Stimulated activated CD8-positive, alpha-beta memory T cell treated with anti-CD3 and anti-CD28 coated beads, Interleukin-15, amount 100 ng/mL, for 24 hours (primary cell): ENCODE data around the gene PCIF1.

Experiments
- DNase-seq: peaks from one replicate; pipeline ENCODE4 v3.0.0-alpha.2; 2020; ENCODE audit warnings: low read depth

The PCIF1 gene

DNA sequence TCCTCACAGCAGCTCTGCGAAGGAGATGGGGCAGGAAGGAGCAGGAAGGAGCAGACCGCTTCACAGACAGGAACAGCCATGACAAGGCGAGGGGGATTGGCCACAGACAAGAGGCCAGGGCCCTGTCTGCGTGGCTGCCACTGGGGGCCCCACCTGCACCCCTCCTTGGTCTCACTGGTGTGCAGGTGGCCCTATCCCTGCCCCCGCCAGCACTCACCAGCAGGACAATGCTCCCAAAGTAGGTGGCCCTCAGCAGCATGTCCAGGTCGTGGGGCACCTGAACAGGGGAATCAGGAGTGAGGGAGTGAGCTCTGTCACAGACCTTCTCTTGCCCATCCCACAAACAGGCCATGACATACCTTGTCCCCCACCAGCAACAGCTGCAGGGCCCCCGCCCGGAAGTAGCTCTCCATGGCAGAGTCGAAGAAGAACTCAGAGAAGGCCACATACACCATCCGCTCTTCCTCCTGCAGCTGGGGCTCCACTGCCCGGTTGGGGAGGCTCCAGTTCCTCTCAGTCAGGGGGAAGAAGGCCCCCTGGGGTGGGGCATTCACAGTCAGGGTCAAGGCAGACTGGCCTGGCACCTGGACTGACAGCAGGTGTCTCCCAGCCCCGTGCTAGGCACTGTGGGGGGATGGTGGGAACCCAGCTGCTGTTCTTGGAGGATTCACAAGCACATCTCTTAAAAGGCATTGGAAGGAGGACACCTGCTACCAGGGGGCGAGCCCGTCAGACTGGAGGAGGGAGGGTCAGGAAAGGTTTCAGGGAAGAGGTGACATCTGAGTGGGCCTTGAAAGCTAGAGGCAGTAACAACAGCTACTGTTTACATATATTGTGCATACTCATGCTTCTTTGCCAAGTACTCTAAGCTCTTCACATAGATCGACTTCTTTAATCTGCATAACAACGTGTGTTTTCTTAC, 29.6 kb upstream of the PCIF1 start:
- DNase-seq: no peak

DNA sequence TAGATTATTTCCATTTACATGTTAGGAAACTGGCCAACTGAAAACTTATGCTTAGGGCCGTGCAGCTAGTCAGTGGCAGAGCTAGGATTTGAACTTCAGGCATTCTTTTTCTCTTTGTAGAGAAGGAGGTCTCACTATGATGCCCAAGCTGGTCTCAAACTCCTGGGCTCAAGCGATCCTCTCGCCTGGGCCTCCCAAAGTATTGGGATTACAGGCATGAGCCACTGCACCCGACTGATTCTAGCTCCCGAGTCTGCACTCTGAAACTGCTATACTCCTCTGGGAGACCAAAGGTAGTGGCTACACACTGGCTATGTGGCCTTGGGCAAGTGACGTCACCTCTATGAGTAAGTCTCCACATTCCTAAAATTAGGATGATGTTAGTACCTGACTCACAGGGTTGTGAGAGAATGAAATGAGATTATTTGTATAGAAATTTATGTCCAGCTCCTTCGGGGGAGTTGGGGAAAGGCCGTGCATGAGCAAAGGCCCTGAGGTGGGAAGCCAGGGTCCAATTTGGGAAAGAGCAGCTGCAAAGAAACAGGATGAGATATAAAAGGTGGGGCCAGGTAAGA, 28.9 kb upstream of the PCIF1 start:
- no peak for DNase-seq

DNA sequence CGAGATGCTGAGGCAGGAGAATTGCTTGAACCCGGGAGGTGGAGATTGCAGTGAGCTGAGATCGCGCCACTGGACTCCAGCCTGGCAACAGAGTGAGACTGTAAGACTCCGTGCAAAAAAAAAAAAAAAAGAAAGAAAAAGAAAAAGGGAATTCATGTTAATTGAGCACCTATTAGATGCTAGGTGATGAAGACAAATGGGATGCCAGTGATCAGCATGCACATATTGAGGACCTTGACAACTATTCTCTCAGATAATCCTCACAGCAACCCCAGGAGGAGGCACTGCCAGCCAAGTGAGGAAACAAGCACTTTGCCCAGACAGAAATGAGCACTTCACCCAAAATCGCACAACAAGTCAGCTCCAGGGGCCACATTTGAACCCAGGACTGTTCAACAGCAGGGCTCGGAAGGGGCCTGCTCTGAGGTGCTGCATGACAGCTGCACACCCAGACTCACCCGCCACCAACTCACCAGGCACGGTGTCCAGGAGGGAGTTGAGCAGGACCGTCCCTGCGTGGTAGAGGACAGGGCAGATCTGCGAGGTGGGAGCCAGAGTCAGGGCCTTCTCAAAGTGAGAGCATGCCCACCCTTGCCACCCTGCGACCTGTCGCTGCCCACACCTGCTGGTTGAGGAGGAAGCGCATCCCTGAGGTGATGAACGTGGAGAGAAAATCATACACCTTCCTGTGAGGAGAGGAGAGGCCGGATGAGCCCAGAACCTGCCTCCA, 27.1 kb upstream of the PCIF1 start:
- DNase-seq: no peak

DNA sequence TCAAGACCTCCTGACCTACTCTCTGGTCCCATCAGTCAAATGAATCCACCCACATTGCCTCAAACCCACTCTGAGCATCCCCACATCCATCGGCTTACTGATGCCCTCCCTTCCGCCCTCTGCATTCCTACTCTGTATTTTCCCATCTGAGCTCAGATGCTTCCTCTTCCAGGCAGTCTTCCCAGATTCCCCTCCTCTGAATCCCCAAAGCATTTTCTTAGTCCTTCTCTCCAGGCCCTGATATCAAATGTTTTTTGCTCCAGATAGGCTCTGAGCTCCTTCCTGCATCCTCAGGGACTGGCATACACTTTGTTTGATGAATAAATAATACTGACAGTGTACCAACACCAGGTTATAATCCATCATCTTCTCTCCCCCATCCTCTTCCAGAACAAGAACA, 26.4 kb upstream of the PCIF1 start:
- DNase-seq: no peak

DNA sequence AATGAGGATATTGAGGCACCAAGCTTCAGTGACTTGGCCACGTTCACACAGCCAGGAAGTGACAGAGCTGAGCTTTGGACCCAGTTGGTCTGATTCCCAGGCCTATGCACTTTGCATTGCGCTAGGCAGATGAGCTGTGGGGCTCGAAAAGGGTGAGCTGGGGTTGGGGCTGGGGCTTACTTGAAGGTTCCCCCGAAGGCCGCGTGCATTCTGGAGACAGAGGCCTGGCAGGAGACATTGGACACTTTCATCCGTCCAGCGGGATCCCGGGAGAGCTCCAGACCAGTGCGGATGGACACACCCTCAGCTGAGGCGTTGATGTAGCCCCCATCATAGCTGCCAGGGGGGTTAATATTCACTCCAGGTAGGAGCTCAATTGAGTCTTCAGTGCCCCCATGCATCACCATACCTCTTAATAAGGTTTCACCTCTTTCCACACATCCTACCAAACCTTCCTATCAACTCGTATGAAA, 25.1 kb upstream of the PCIF1 start:
- no peak for DNase-seq

DNA sequence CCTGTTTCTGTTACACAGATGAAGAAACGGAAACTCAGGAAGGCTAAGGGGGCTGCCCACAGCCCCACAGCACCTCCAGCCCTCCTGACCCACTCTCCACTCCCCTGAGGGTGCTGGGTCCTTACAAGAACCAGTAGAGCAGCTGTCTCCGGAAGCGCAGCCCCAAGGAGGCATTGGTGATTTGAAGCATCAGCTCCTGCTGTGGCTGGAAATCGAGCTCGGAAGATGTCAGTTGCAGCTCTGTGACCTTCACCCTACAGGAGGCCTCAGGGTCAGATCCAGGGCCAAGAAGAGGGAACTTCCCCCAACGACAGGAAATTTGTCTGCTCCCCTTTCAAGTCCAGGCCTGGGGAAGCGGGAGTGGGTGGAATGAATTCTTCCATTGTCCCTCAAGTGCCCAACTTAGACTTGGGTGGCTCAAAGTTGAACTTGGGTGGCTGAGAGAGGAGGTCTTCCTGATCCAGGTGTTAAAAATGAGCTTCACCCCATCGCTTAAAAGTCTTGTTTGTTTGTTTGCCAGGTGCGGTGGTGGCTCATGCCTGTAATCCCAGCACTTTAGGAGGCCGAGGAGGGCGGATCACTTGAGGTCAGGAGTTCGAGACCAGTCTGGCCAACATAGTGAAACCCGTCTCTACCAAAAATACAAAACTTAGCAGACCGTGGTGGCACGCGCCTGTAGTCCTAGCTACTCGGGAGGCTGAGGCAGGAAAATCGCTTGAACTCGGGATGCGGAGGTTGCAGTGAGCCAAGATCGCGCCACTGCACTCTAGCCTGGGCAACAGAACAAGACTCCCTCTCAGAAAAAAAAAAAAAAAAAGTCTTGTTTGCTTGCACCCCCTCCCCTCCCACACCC, 24.4 kb upstream of the PCIF1 start:
- no peak for DNase-seq

DNA sequence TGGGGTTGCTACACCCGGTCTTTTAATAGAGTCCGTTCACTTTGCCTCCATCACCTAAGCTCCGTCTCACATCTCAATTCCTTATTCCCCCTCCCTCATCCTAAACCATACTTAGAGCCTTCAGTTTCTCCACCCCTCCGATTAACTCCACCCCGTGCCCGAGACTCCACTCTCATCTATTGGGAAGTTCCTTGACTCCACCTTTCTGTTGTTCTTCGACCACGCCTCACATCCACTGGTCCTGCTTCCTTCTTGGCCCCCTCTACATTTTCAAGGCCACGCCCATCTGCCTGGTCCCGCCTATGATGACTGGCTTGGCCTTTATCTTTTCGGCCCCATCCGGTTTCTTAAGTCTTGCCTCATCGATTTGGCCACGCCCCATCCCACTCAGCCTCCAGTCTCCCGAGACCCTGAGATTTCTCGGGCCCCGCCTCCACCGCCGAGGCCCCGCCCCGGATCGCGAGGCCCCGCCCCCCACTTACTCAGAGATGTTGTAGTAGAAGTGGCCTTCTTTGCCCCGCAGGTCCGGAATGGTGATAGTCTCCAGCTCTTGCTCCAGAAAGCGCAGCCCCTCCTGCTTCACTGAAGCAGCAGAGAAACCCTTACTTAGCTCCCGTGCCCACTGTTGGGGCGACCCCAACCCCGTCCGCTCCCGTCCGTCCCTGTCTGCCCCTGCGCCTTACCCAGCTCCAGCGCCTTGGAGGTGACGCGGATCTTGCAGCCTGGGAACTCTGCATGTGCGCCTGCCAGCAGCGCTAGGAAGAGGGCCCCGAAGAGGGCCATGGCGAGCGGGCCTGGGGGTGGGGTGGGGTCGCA, 23.6 kb upstream of the PCIF1 start:
- DNase-seq: peak; percentile 92

DNA sequence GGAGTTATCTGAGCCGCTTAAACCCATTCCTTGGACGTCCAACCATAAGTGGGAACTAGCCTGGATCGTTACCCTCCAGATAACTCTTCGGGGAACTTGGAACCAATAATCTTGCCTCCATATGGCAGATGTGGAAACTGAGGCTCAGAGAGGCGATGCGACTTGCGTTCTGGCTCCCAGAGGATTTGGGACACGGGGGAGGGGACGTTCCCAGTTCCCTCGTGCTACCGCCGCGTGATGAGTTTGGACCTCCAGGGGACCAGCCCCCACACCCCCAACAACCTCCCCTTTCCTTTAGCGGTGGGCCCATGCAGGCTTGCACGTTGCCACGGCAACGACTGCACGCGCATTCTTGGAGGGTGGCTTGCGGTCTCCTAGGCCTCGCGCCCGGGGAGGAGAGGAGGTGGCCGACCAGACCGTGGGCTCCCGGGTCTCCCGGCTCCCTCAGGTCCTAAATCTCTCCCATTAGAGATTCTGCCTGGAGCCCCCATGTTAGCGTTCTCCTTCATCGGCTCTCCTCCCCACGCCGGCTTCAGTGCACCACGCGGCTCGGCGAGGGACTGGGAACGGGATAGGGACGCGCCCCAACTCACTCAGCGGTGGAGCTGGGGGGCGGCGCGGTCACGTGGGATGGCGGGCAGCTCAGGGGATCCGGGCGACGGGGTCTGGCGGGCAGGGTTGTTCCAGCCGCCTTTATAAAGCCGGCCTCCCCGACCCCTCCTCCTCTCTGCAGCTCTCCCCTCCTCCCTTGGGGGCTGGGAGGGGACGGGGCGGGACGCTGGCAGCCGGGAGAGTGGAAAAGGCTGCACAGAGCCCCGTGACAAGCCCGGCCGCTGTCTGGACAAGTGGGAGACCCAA, 22.8 kb upstream of the PCIF1 start, which contains the start of gene PLTP:
Gene PLTP (minus strand): TSS at position 670 of the 858 bp plus-strand sequence. CDS start 703 bp downstream, outside the sequence.
- DNase-seq: no peak

DNA sequence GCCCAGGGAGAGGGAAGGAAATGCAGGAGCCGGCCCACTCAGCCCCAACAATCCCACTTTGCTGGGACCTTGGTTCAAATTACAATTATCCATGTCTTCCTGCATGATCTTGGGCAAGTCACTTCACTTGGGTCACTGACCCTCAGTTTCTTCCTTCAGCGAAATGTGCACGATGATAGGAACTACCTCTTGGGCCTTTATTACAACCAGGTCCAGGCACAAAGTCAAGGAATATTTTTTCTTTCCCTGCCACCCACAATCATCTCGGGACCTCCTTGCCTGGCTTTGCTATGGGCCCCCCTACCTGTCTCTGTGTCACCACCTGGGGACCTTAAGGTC, 22.2 kb upstream of the PCIF1 start:
- no peak for DNase-seq

DNA sequence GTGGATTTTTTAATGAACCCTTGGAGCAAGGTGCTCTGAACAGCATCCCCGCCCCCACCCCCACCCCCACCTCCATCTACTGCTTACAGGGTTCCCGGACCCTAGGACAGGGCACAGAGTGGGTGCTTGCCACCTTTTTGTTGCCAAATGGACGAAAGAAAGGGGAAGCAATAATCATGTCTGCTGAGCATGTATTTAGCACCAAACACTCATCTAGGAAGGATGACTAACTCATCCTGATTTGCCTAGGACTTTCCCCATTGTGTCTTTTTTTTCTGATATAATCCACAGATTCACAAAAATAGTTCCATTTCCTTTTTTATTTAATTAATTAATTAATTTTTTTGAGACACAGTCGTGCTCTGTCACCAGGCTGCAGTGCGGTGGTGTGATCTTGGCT, 21.4 kb upstream of the PCIF1 start:
- no peak for DNase-seq

DNA sequence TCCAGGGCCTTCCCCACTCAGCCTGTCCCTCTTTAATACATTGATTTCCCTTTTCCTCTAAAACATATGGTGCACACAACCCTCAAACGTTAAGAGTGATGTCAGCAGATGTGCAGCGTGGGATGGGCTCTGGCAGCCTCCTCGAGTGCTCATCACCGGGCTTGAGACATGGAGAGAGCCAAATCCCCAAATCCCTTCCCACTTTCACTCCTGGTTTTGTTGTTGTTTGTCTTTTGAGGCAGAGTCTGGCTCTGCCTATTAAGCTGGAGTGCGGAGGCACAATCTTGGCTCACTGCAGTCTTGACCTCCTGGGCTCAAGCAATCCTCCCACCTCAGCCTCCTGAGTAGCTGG, 16.7 kb upstream of the PCIF1 start:
- no peak for DNase-seq

DNA sequence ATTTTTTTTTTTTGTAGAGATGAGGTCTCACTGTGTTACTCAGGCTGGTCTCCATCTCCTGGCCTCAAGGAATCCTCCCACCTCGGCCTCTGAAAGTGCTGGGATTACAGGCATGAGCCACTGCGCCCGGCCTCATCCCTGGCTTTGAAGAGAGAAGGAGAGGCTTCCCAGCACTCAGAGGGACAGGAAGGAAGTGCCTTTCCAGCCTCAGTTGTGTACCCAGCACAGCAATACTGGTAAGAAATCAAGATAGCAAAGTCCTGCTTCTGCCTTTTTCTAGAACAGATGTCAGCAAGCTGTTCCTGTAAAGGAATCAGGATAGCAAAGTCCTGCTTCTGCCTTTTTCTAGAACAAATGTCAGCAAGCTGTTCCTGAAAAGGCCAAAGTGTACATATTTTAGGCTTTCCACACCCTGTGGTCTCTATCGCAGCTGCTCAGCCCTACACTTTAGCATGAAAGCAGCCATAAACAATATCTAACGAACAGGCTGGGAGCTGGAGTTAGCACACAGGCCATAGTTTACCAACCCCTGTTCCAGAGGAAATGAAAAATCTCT, 16.2 kb upstream of the PCIF1 start:
- DNase-seq: no peak

DNA sequence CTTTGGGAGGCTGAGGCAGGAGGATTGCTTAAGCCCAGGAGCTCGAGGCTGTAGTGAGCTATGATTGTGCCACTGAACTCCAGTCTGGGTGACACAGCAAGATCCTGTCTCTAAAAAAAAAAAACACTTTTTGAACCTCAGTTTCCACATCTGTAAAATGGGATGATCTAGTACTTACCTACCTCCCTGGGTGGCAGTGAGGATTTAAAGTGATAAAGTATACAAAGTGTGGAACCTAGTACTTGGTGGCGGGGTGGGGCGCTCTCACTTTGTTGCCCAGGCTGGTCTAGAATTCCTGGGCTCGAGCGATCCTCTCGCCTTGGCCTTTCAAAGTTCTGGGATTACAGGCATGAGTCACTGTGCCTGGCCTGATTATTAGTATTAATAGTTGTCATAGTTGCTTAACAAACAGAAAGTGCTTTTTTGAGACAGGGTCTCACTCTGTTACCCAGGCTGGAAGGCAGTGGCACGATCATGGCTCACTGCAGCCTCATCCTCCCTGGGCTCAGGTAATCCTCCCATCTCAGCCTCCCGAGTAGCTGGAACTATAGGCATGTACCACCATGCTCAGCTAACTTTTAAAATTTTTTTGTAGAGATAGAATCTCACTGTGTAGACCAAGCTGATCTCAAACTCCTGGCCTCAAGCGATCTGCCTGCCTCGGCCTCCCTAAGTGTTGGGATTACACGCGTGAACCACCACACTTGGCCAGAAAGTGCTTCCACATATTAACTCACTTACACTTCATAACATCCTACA, 15.5 kb upstream of the PCIF1 start:
- no peak for DNase-seq

DNA sequence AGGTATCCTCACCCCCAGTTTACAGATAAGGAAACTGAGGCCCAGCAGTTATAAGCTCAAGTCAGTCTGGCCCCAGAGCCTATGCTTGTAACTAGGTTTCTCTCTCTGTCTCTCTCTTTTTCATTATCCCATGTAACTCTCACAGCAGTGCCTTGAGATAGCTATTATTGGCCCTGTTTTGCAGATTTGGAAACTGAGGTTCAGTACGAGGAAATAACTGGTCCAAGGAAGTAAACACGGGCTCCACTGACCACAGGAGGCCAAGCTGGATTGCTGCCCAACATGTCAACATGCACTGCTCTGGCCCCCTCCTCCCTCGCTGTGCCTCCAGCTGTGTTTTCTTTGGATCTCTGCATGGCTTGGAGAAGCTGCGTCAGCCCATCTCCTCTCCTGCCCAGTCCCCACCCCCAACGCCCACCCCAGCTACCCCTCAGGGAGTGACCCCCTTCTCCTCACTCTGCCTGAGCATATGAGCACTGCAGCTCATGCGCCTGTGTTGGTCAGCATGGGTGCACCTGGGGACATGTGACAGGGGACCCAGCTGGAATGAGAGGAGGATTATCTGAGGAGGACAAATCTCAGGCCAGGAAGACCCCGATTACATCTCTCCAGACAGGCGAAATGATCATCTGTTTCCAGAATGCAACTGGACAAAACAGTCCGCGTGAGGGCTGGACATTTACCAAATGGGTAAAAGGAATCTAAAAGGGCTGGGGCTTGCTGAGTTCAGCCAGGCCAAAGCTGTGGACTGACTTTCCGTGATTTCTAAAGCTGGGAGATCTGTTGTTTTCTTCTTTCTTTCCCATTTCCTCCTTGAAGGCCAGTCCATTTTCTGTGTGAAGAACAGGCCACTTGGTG, 14.7 kb upstream of the PCIF1 start:
- no peak for DNase-seq

DNA sequence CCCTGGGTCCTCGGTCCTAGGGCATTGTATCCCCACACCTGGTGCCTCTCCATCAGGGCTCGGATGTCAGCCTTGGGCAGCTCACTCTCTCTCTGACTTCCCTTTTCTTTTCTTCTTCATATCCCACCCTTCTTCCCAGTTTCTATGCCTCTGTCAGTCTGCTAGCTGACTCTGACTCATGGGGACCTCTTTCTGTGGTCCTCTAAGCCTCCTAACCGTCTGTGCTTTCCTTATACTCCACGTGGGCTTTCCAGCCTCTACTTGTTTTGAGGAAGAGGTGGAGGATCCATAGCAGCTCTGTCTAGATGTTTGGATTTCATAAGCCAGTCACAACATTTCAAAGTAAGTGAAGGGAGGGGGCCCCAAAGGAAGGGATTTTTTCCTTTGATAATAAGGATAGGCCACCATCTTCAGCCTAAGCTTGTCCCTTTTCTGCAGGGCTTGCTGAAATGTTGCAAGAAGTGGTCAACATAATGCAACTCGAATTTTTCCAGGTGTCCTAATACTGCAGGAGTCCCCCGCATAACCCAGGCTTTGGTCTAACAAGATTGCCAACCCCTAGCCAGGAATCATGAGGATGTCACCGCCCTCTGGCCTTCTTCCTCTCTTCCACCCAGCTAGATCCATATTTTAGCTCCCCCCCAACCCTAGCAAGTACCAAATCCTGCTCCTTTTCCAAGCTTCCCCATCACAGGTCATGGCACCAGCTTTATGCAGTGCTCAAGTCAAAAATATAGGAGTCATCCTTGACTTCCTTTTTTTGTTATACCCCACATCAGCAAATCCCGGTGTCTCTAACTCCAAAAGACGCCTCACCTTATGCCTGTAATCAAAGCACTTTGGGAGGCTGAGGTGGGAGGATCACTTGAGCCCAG, 13.8 kb upstream of the PCIF1 start:
- DNase-seq: no peak

DNA sequence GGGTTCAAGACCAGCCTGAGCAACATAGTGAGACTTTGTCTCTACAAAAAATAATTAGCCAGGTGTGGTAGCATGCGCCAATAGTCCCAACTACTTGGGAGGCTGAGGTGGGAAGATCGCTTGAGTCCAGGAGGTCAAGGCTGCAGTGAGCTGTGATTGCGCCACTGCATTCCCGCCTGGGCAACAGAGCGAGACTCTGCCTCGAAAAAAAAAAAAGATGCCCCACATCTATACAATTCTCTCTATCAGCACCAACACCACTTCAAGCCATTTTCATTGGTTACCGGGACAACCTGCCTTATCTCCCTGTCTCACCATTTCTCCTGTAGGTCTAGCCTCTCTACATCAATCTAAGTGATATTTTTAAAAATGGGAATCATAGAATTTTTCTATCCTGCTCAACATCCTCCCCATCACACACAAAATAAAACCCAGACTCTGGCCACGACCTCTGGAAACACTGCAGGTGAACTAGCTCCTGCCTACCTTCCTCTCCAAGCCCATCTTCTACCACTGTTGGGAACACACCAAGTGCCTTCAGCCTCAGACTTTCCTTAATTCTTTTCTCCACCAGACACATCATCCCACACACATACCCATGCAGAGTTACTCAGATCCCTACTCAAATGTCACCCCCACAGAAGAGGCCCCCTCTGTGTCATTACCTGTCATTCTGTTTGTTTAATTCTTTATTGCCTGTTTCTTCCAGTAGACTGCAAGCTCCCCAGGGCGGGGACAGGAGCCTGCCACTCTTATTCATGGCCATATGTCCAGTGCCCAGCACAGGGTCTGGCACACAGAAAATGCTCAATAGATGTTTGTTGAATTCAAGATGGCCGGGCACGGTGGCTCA, 12.9 kb upstream of the PCIF1 start:
- no peak for DNase-seq
